A673 (cell line): ENCODE data around the gene CFAP57.

Experiments
- EZH2 ChIP-seq: fragments of 200-600 bp; sonication (generic); IDR thresholded peaks from 2 replicates; pipeline ENCODE4 v1.6.1; 2017; ENCODE audit warnings: borderline replicate concordance, low read depth, mild to moderate bottlenecking, mixed read lengths, antibody characterized with exemption, low read length; ENCODE audit not compliant: poor library complexity, severe bottlenecking
- TF ChIP-seq, protein P1 (sequence below): fragments of 300-800, 200-600 bp; sonication (generic); conservative IDR thresholded peaks from 2 replicates; pipeline ENCODE4 v1.5.1; 2017; ENCODE audit warnings: low read depth, mild to moderate bottlenecking, antibody characterized with exemption, low read length, moderate library complexity, mixed read lengths

DNA sequence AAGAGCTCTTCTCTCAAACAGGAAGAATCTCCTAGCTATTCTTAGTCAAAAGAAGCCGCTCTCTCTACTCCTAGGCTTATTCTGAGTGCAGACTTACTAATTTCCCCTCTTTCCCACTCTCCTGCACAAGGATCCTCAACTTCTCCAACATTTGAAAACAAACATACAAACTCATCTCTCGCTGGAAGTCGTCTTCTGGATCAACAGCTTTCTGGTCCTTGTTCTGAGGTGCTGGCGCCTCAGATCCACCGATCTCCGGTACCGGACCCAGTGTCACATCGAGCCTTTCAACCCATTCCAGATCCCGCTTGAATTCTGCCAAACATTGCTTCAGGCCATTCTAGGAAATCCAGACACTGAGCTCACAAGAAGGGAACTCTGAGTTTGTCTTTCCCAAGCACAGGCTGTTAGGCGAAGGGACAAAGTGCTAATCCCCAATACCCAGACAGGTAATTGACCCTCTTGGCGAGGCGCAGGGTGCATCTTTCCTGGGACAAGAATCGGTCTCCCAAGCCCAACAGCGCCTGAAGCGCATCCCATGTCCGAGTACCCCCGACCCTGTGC is 736 bp upstream of the CFAP57 start:
- TF ChIP-seq, protein P1, sequence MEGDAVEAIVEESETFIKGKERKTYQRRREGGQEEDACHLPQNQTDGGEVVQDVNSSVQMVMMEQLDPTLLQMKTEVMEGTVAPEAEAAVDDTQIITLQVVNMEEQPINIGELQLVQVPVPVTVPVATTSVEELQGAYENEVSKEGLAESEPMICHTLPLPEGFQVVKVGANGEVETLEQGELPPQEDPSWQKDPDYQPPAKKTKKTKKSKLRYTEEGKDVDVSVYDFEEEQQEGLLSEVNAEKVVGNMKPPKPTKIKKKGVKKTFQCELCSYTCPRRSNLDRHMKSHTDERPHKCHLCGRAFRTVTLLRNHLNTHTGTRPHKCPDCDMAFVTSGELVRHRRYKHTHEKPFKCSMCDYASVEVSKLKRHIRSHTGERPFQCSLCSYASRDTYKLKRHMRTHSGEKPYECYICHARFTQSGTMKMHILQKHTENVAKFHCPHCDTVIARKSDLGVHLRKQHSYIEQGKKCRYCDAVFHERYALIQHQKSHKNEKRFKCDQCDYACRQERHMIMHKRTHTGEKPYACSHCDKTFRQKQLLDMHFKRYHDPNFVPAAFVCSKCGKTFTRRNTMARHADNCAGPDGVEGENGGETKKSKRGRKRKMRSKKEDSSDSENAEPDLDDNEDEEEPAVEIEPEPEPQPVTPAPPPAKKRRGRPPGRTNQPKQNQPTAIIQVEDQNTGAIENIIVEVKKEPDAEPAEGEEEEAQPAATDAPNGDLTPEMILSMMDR: no peak
- no peak for TF ChIP-seq EZH2
